ENCODE data around the gene POU6F2.
"Not testable (repeated sequence)": the region's sequence is repeated elsewhere in the genome, so short reads cannot be mapped to it uniquely, and the experiment has no call there.

The POU6F2 gene

GRCh38 chr7:39374436-39375040, 396.8 kb downstream of the POU6F2 start:
- DNase-seq, result no peak

- no peak for DNase-seq
Observed at GRCh38 chr7:39375047-39375873, 397.6 kb downstream of the POU6F2 start.

GRCh38 chr7:39375874-39376190, 398.1 kb downstream of the POU6F2 start:
- DNase-seq, result no peak

- DNase-seq, result not testable (repeated sequence)
Observed at GRCh38 chr7:39376881-39377280, 399.2 kb downstream of the POU6F2 start.

GRCh38 chr7:39379416-39379815, 401.7 kb downstream of the POU6F2 start:
- no peak for DNase-seq

- no peak for DNase-seq
Observed at GRCh38 chr7:39383136-39383535, 405.4 kb downstream of the POU6F2 start.

- no peak for DNase-seq
Observed at GRCh38 chr7:39384386-39384785, 406.7 kb downstream of the POU6F2 start.

- DNase-seq, result no peak
Observed at GRCh38 chr7:39386718-39387117, 409.0 kb downstream of the POU6F2 start.

GRCh38 chr7:39392151-39392550, 414.4 kb downstream of the POU6F2 start:
- no peak for DNase-seq

- DNase-seq, result no peak
Observed at GRCh38 chr7:39394105-39394680, 416.5 kb downstream of the POU6F2 start.

GRCh38 chr7:39399458-39399857, 421.7 kb downstream of the POU6F2 start:
- no peak for DNase-seq

GRCh38 chr7:39399986-39400385, 422.3 kb downstream of the POU6F2 start:
- DNase-seq, result no peak

GRCh38 chr7:39400836-39401235, 423.1 kb downstream of the POU6F2 start:
- DNase-seq, result no peak

- no peak for DNase-seq
Observed at GRCh38 chr7:39402034-39402433, 424.3 kb downstream of the POU6F2 start.

- no peak for DNase-seq
Observed at GRCh38 chr7:39404907-39405306, 427.2 kb downstream of the POU6F2 start.

- no peak for DNase-seq
Observed at GRCh38 chr7:39405581-39405980, 427.9 kb downstream of the POU6F2 start.

GRCh38 chr7:39406467-39406866, 428.8 kb downstream of the POU6F2 start:
- no peak for DNase-seq

- no peak for DNase-seq
Observed at GRCh38 chr7:39407137-39407536, 429.4 kb downstream of the POU6F2 start.

GRCh38 chr7:39407723-39408122, 430.0 kb downstream of the POU6F2 start:
- DNase-seq, result no peak

- no peak for DNase-seq
Observed at GRCh38 chr7:39408906-39409305, 431.2 kb downstream of the POU6F2 start.

GRCh38 chr7:39410582-39410981, 432.9 kb downstream of the POU6F2 start:
- DNase-seq, result no peak

GRCh38 chr7:39413636-39414223, 436.0 kb downstream of the POU6F2 start:
- DNase-seq, result no peak

- no peak for DNase-seq
Observed at GRCh38 chr7:39414224-39415035, 436.7 kb downstream of the POU6F2 start.

Measured in DMS153 (cell line).